ENCODE results near the gene RYR1.

DNA sequence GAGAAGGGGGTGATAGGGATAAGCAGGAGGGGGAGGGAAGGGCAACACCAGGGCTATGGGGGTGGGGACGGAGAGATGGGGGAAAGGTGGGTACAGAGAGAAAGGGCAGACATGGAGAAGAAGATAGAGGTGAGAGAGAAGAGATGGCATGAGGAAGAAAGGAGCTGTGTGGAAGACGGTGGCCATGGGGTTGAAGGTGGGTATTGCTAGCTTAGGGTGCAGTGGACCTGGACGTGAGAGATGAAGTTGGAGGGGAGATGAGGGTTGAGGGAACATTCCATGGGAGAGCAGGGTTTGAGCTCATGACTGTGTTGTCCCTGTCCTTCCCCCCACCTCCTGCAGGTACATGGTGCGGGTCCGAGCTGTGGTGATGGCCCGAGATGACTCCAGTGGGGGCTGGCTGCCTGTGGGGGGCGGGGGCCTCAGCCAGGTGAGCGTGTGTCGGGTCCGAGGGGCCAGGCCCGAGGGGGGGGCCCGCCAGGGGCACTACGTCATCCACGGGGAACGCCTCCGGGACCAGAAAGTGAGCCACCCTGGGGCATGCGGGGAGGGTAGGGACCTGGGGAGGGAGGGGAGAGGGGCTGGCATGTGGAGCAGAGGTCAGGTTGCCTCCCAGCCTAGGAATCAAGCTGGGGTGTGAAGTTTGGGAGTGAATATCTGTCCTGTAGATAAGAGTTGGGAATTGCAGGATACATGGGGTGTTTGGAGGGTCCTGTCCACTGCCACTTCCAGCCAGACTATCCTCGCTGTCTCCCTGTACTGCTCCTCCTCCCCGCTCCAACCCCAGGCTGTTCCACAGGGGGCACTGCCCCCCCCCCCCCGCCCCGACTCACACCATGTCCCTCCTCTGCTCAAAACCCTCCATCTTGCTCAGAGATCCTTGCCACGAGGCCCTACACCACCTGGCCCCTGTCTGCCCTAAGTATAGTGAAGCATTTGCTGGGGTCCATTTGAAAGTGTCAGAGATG, 43.2 kb upstream of the RYR1 start:
- no peak for TF ChIP-seq YY1 (IDR thresholded peaks at IDR 0.05; ENCODE audit: insufficient read depth, insufficient read length)
- TF ChIP-seq ZNF274 (IDR thresholded peaks at IDR 0.05; ENCODE audit: low read depth, low read length): no peak
- no peak for TF ChIP-seq SUZ12 (IDR thresholded peaks at IDR 0.05; ENCODE audit: extremely low read depth, insufficient read depth, insufficient read length)

All from NT2/D1 (cell line).